Measurements from ENCODE around the gene VSIG10. TPM values are rescaled to one million over a fixed set of nuclear protein-coding genes. Genes with fewer than 3 reads are reported as not detected.

VSIG10 gene
- total RNA-seq, 1 experiment from 2014 or later: 56.2 TPM

DNA sequence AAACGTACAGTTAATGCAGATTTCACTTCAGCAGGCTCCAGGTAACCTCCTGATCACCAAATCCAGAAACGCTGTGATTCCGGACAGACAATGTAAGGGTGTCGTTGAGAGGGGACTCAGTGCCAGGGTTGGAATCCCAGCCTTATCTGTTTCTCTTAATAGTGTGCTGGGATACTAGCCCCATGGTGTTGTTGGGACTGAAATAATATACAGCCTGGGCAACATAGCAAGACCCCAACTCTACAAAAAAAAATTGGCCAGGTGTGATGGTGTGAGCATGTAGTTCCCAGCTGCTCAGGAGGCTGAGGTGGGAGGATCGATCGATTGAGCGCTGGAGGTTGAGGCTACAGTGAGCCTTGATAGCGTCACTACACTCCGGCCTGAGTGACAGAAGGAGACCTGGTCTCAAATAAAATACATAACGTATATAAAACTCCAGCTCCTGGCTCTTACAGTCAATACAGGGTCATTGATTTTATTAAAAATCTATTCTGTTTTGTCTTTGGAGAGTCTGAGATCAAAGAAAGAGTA, 33.4 kb upstream of the VSIG10 start:
- Histone ChIP-seq H3K27ac (ENCODE audit: low read length) (peak overlapping the region; percentile 83), H3K36me3 (ENCODE audit: control insufficient read depth, insufficient read depth, low read length) (no peaks in the 10 kb centered on the region; the same call in 1 of the 2 replicates), H3K4me3 (ENCODE audit: low read depth in 2 of 2, low read length in 2 of 2) (peak overlapping the region; percentile 77 to 80), H3K4me1 (ENCODE audit: control insufficient read depth, insufficient read depth, low read length) (no peaks in the 10 kb centered on the region), H3K9me3 (ENCODE audit: control insufficient read depth, insufficient read depth, low read depth, low read length) (no peaks in the 10 kb centered on the region), H3K27me3 (ENCODE audit: control insufficient read depth, insufficient read depth, low read length) (no peaks in the 10 kb centered on the region)
- in situ Hi-C loops (cut with HindIII; ENCODE audit: low pct_unique_long_range_greater_than_20kb, low sequenced_read_pairs): no loop called here
- ChIA-PET POLR2A (no interaction called here), CTCF (no interaction called here)
- DNase-seq (ENCODE audit: low read depth, low spot score) (no peak), ATAC-seq (no peak)
- TSS peak; percentile 88 for BruUV-seq (replicated peaks)
- intact Hi-C loops (cut with micrococcal nuclease; ENCODE audit: unreplicated experiment): no loop called here
- TF ChIP-seq POLR2AphosphoS5 (IDR thresholded peaks at IDR 0.05; ENCODE audit: low read depth, low read length) (no peak), SIN3A (IDR thresholded peaks at IDR 0.05; ENCODE audit: borderline replicate concordance, insufficient read depth, low read depth, low read length) (no peak), REST (IDR thresholded peaks at IDR 0.05; ENCODE audit: insufficient read depth in 1 of 2, low read depth in 2 of 2, low read length in 1 of 2) (no peak), TCF7L2 (IDR thresholded peaks at IDR 0.05; ENCODE audit: low read depth, low read length) (no peak)
- TF ChIP-seq, protein P1, sequence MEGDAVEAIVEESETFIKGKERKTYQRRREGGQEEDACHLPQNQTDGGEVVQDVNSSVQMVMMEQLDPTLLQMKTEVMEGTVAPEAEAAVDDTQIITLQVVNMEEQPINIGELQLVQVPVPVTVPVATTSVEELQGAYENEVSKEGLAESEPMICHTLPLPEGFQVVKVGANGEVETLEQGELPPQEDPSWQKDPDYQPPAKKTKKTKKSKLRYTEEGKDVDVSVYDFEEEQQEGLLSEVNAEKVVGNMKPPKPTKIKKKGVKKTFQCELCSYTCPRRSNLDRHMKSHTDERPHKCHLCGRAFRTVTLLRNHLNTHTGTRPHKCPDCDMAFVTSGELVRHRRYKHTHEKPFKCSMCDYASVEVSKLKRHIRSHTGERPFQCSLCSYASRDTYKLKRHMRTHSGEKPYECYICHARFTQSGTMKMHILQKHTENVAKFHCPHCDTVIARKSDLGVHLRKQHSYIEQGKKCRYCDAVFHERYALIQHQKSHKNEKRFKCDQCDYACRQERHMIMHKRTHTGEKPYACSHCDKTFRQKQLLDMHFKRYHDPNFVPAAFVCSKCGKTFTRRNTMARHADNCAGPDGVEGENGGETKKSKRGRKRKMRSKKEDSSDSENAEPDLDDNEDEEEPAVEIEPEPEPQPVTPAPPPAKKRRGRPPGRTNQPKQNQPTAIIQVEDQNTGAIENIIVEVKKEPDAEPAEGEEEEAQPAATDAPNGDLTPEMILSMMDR (IDR thresholded peaks at IDR 0.05): no peak

DNA sequence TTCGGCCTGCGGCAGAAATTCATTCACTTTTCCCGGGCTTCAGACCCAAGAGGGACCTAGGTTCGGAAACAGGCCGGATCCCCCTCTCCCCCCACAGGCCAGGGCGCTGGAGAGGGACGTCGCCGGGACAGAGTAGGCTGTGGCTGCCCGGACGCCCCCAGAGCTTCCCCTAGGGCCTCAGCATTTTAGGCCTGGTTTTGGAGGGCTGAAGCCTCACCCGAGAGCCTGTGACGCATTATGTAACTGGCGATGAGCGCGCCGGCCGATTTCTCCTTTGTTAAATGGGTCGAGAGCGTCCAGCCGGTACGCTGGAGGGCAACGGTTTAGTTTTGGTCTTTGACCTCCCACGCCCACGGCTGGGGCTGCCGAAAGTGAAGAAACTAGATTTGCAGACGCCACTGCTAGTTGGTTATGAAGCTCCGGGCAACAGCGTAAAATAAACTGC, 32.8 kb upstream of the VSIG10 start:
- TF ChIP-seq REST (IDR thresholded peaks at IDR 0.05; ENCODE audit: insufficient read depth in 1 of 2, low read depth in 2 of 2, low read length in 1 of 2): no peak
- no peak for TF ChIP-seq TCF7L2 (IDR thresholded peaks at IDR 0.05; ENCODE audit: low read depth, low read length)
- TF ChIP-seq POLR2AphosphoS5 (IDR thresholded peaks at IDR 0.05; ENCODE audit: low read depth, low read length): no peak
- TF ChIP-seq, protein P1 (IDR thresholded peaks at IDR 0.05): no peak
- no peak for TF ChIP-seq SIN3A (IDR thresholded peaks at IDR 0.05; ENCODE audit: borderline replicate concordance, insufficient read depth, low read depth, low read length)
- ATAC-seq (peak; percentile 47), DNase-seq (ENCODE audit: low read depth, low spot score) (no peak)
- POLR2A ChIA-PET: no interaction called here
- CTCF ChIA-PET: no interaction called here
- Histone ChIP-seq H3K9me3 (ENCODE audit: control insufficient read depth, insufficient read depth, low read depth, low read length) (no peaks in the 10 kb centered on the region), H3K27me3 (ENCODE audit: control insufficient read depth, insufficient read depth, low read length) (no peaks in the 10 kb centered on the region), H3K36me3 (ENCODE audit: control insufficient read depth, insufficient read depth, low read length) (no peaks in the 10 kb centered on the region; the same call in 1 of the 2 replicates), H3K4me3 (ENCODE audit: low read depth in 2 of 2, low read length in 2 of 2) (peak overlapping the region; percentile 77 to 80), H3K4me1 (ENCODE audit: control insufficient read depth, insufficient read depth, low read length) (no peaks in the 10 kb centered on the region; the same call in 1 of the 2 replicates), H3K27ac (ENCODE audit: low read length) (peak overlapping the region; percentile 83)
- no TSS peak for BruUV-seq (replicated peaks)
- in situ Hi-C loops (cut with HindIII; ENCODE audit: low pct_unique_long_range_greater_than_20kb, low sequenced_read_pairs) (no loop called here), intact Hi-C loops (cut with micrococcal nuclease; ENCODE audit: unreplicated experiment) (no loop called here)

All from Panc1 (cell line).